Lower leg skin (tissue), 3 donors: Measurements from ENCODE around the gene ZFYVE16.

Experiments
- POLR2A ChIP-seq, 2 donors: fragments of 450-650 bp; IDR thresholded peaks; one replicate each; pipeline ENCODE4 v1.6.1; 2016 to 2017; ENCODE audit warnings: antibody characterized with exemption in 2 of 2, mild to moderate bottlenecking in 1 of 2, moderate library complexity in 1 of 2
- TF ChIP-seq, protein P1 (sequence below), 3 donors: fragments of 450-650 bp; IDR thresholded peaks; one replicate each; pipeline ENCODE4 v1.5.1; 2016; ENCODE audit warnings: antibody characterized with exemption in 3 of 3, mild to moderate bottlenecking in 3 of 3, moderate library complexity in 2 of 3

DNA sequence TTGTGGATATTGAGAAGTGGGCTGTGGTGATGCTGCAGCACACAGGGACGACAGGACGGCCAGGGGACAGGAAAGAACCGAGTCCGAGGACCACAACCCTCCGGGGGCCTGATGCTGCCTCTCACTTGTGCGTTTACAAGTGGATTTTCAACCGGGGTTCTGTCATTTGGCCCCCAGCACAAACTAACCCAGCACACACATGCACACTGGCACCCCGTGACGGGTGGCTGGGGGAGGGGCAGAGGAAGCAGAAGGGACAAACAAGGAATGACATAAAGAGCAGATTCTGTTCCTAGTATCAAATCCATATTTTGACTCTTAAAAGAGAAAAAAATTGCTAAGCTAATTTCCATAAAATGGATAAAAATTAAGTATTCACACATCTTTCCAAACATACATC lies 18.3 kb upstream of the ZFYVE16 start:
- no peak for TF ChIP-seq POLR2A (IDR thresholded peaks at IDR 0.05)
- TF ChIP-seq, protein P1, sequence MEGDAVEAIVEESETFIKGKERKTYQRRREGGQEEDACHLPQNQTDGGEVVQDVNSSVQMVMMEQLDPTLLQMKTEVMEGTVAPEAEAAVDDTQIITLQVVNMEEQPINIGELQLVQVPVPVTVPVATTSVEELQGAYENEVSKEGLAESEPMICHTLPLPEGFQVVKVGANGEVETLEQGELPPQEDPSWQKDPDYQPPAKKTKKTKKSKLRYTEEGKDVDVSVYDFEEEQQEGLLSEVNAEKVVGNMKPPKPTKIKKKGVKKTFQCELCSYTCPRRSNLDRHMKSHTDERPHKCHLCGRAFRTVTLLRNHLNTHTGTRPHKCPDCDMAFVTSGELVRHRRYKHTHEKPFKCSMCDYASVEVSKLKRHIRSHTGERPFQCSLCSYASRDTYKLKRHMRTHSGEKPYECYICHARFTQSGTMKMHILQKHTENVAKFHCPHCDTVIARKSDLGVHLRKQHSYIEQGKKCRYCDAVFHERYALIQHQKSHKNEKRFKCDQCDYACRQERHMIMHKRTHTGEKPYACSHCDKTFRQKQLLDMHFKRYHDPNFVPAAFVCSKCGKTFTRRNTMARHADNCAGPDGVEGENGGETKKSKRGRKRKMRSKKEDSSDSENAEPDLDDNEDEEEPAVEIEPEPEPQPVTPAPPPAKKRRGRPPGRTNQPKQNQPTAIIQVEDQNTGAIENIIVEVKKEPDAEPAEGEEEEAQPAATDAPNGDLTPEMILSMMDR (IDR thresholded peaks at IDR 0.05), result no peak
